Measurements from ENCODE around the gene NEO1.

NEO1 gene

GRCh38 chr15:73108676-73109075 lies 56.4 kb downstream of the NEO1 start:
- Histone ChIP-seq H3K27me3 (ENCODE audit: low read length) (no peaks in the 10 kb centered on the region), H3K4me3 (ENCODE audit: insufficient read depth, low read length, poor library complexity, severe bottlenecking) (no peak overlapping the region), H3K9me3 (ENCODE audit: insufficient read depth, low read length) (no peaks in the 10 kb centered on the region), H2AFZ (ENCODE audit: low read depth, low read length, severe bottlenecking) (no peak overlapping the region), H3K27ac (ENCODE audit: low read depth, low read length) (no peak overlapping the region), H3K4me2 (ENCODE audit: low read depth, low read length, poor library complexity, severe bottlenecking) (no peak overlapping the region), H3K36me3 (ENCODE audit: low read length) (no peaks in the 10 kb centered on the region), H4K20me1 (ENCODE audit: low read depth, low read length) (no peaks in the 10 kb centered on the region), H3F3A (ENCODE audit: insufficient read depth) (no peaks in the 10 kb centered on the region), H3K79me2 (ENCODE audit: insufficient read depth, low read length) (no peaks in the 10 kb centered on the region), H3K9me2 (replicated peaks; ENCODE audit: insufficient read depth, low read length) (no peaks in the 10 kb centered on the region), H3K9ac (ENCODE audit: low read length) (no peak overlapping the region)
- no peak for TF ChIP-seq EZH2phosphoT487 (conservative IDR thresholded peaks at IDR 0.05; ENCODE audit: low read length)
- TF ChIP-seq, protein P1, sequence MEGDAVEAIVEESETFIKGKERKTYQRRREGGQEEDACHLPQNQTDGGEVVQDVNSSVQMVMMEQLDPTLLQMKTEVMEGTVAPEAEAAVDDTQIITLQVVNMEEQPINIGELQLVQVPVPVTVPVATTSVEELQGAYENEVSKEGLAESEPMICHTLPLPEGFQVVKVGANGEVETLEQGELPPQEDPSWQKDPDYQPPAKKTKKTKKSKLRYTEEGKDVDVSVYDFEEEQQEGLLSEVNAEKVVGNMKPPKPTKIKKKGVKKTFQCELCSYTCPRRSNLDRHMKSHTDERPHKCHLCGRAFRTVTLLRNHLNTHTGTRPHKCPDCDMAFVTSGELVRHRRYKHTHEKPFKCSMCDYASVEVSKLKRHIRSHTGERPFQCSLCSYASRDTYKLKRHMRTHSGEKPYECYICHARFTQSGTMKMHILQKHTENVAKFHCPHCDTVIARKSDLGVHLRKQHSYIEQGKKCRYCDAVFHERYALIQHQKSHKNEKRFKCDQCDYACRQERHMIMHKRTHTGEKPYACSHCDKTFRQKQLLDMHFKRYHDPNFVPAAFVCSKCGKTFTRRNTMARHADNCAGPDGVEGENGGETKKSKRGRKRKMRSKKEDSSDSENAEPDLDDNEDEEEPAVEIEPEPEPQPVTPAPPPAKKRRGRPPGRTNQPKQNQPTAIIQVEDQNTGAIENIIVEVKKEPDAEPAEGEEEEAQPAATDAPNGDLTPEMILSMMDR (IDR thresholded peaks at IDR 0.05; ENCODE audit: insufficient read depth, low read length, poor library complexity, severe bottlenecking): no peak

DNA sequence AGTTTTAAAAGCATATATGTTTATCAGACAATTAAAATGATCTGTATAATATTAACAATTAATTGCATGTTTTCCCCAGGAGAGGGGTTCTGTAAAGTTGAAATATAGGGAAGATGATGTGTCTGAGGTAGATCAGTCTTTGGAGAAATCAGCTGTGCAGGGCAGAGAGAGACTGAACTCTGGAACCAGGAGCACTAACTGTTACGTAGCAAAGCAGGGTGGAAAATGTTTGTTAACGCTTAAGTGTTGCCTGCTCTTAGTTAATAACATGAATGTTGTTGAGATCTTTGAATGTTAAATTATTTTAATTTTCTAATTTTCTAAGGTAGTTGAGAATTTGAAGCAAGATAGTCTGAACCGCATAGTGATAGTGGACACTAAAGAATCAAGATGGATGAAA lies 57.5 kb downstream of the NEO1 start:
- no peaks in the 10 kb centered on the region for H3K9me3 ChIP-seq (ENCODE audit: insufficient read depth, low read length)
- H3K27me3 ChIP-seq (ENCODE audit: low read length): no peaks in the 10 kb centered on the region
- TF ChIP-seq, protein P1 (IDR thresholded peaks at IDR 0.05; ENCODE audit: insufficient read depth, low read length, poor library complexity, severe bottlenecking): no peak
- TF ChIP-seq EZH2phosphoT487 (conservative IDR thresholded peaks at IDR 0.05; ENCODE audit: low read length): no peak
- H3K4me3 ChIP-seq (ENCODE audit: insufficient read depth, low read length, poor library complexity, severe bottlenecking): no peak overlapping the region
- H3K4me2 ChIP-seq (ENCODE audit: low read depth, low read length, poor library complexity, severe bottlenecking): no peak overlapping the region
- H4K20me1 ChIP-seq (ENCODE audit: low read depth, low read length): no peaks in the 10 kb centered on the region
- no peak overlapping the region for H3K9ac ChIP-seq (ENCODE audit: low read length)
- no peak overlapping the region for H2AFZ ChIP-seq (ENCODE audit: low read depth, low read length, severe bottlenecking)
- H3F3A ChIP-seq (ENCODE audit: insufficient read depth): no peaks in the 10 kb centered on the region
- no peak overlapping the region for H3K27ac ChIP-seq (ENCODE audit: low read depth, low read length)
- H3K9me2 ChIP-seq (replicated peaks; ENCODE audit: insufficient read depth, low read length): no peaks in the 10 kb centered on the region
- no peaks in the 10 kb centered on the region for H3K36me3 ChIP-seq (ENCODE audit: low read length)
- no peaks in the 10 kb centered on the region for H3K79me2 ChIP-seq (ENCODE audit: insufficient read depth, low read length)

DNA sequence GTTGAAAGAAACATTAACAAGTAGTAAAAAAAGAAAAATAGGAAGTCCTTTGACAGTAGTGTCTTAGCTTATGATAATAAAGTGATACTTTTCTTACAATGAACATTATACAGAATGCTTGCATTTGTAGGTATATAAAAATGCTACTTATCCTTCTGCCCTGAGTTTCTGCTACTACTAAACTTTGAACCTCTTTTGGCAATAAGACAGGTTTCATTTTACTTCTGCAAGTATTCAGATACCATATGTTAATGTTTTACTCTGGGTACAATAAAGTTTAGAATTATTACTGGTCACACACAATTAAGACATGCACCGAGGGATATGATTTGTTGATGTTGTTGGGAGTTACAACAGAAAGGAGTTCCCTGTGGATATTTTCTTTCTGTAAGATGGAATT lies 57.9 kb downstream of the NEO1 start:
- no peak overlapping the region for H3K9ac ChIP-seq (ENCODE audit: low read length)
- no peaks in the 10 kb centered on the region for H4K20me1 ChIP-seq (ENCODE audit: low read depth, low read length)
- H3K27me3 ChIP-seq (ENCODE audit: low read length): no peaks in the 10 kb centered on the region
- H3K27ac ChIP-seq (ENCODE audit: low read depth, low read length): no peak overlapping the region
- H3F3A ChIP-seq (ENCODE audit: insufficient read depth): no peaks in the 10 kb centered on the region
- no peaks in the 10 kb centered on the region for H3K79me2 ChIP-seq (ENCODE audit: insufficient read depth, low read length)
- H3K4me3 ChIP-seq (ENCODE audit: insufficient read depth, low read length, poor library complexity, severe bottlenecking): no peak overlapping the region
- no peaks in the 10 kb centered on the region for H3K36me3 ChIP-seq (ENCODE audit: low read length)
- no peak overlapping the region for H2AFZ ChIP-seq (ENCODE audit: low read depth, low read length, severe bottlenecking)
- no peak overlapping the region for H3K4me2 ChIP-seq (ENCODE audit: low read depth, low read length, poor library complexity, severe bottlenecking)
- TF ChIP-seq, protein P1 (IDR thresholded peaks at IDR 0.05; ENCODE audit: insufficient read depth, low read length, poor library complexity, severe bottlenecking): no peak
- TF ChIP-seq EZH2phosphoT487 (conservative IDR thresholded peaks at IDR 0.05; ENCODE audit: low read length): no peak
- no peaks in the 10 kb centered on the region for H3K9me3 ChIP-seq (ENCODE audit: insufficient read depth, low read length)
- H3K9me2 ChIP-seq (replicated peaks; ENCODE audit: insufficient read depth, low read length): no peaks in the 10 kb centered on the region
